CD4-positive, alpha-beta T cell treated with Interleukin-17A for 4 hours (primary cell): ENCODE data around the gene LRPAP1.

ENCODE experiments used
- DNase-seq: peaks from one replicate; pipeline ENCODE4 v3.0.0-alpha.2; 2020; ENCODE audit warnings: mixed read lengths

Gene LRPAP1

DNA sequence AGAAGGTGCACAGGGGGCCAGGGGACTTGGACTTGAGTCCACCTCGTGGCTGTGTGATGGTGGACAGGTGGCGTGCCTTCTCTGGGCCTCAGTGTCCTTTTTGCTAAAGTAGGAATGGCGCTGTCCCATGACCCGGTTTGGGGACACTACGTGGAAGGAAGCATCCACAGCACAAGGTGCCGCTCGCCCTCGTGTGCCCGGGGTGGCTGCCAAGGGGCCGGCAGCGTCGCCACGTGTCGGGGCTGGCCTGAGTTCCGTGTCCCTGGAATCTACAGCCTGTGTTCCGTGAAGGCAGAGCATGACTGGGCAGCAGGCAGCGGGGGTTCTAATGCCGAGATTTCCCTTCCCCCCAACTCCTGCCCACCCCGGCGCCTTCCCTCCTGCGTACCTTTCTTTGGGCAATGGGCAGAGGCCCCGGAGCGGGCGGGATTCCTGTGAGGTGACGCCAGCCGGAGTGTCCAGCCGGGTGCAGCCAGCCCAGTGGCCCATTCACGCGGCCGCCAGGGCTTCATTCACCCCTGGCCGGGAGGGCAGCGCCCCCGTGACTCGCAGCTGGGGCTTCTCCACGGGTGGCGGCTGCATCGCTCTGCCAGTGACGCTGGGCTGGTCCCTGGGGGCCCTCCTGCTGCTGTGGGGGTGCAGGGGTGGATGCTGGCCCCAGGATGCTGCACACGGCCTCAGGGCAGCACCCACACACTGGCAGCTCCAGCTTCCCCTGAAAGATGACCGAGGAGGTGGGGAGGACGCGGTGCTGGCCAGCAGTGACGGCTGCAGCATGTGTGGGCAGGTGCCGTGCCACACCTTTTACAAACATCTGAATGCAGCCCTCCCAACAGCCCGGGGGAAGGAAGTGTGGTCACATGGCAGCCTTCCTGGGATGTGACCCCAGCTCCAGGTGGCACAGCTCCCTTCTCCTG, 47.9 kb downstream of the LRPAP1 start:
- DNase-seq = no peak

DNA sequence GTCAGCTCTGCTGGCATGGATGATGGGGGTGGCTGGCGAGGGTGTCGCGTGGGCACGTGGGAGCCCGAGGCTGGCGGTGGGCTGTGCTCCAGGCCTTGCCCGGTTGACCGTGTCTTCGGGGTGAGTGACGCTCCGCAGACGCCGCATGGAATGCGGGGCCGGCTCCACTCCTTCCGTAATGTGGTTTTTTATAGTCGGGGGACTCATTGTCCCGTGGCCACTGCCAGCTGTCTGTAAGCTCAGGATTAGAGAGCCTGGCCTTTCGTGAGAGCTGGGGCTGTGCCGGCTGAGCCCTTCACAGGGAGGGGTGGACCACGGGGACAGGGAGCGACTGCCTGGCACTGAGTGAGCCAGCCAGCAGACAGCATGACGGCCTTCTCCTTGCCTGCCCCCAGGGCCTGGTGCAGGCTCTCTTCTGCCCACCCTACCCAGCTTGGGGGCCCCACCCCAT, 48.7 kb downstream of the LRPAP1 start:
- DNase-seq = no peak

DNA sequence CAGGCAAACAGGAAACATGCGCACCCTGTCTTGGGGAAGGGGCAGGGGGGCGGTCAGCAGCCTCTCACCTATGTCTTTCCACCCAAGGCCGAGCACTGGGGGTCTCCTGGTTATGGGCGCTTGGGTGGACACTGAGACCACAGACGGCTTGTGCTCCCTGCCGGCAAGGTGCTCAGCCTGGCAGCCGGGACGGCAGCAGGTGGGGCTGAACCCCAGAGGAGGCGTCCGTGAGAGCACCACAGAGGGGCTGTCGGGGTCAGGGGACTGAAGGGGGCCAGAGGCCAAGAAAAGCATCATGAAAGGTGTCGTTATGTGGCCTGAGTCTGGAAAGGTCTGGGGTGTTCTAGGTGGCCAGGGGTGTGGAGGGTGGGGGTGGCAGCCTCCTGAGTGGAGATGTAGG, 49.5 kb downstream of the LRPAP1 start:
- DNase-seq = no peak

- DNase-seq = no peak
These were observed 50.3 kb downstream of the LRPAP1 start for GRCh38 chr4:3481783-3482393.

GRCh38 chr4:3481113-3481531, 51.1 kb downstream of the LRPAP1 start:
- DNase-seq = no peak

GRCh38 chr4:3480528-3481112, 51.6 kb downstream of the LRPAP1 start:
- peak; percentile 77 for DNase-seq

GRCh38 chr4:3479358-3480101, 52.7 kb downstream of the LRPAP1 start:
- DNase-seq = no peak

GRCh38 chr4:3478446-3479357, 53.5 kb downstream of the LRPAP1 start:
- no peak for DNase-seq

DNA sequence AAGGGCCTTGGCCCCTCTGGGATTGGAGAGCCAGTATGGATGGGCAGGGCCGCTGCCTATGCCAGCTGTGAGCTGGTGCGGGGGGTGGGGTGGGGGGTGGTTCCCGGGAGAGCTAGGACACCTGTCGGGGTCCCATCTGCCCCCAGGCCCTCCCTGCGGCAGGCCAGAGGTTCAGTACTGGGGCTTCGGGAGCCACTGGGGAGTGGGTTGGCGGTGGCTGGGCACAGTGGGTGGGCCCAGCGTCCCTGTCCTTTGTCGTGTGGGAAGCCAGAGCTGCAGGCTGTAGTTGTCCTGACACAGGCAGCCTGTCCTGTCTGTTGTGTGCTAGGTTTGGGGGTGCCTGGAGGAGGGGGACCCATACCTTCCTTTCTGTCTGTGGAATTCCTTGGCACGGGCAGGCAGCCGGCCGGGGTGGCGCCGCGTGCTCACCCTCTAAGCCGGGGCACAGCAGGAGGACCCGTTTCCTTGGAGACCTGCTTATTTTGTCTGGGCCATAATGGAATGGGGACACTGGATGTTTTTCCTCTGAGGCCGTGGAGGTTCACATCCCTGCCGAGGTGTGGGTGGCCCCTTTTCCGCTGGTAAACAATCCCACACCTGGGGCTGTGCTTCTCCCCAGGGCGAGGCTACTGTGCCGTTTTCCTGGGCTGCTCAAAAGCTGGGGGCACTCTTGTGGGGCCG, 54.3 kb downstream of the LRPAP1 start:
- no peak for DNase-seq

DNA sequence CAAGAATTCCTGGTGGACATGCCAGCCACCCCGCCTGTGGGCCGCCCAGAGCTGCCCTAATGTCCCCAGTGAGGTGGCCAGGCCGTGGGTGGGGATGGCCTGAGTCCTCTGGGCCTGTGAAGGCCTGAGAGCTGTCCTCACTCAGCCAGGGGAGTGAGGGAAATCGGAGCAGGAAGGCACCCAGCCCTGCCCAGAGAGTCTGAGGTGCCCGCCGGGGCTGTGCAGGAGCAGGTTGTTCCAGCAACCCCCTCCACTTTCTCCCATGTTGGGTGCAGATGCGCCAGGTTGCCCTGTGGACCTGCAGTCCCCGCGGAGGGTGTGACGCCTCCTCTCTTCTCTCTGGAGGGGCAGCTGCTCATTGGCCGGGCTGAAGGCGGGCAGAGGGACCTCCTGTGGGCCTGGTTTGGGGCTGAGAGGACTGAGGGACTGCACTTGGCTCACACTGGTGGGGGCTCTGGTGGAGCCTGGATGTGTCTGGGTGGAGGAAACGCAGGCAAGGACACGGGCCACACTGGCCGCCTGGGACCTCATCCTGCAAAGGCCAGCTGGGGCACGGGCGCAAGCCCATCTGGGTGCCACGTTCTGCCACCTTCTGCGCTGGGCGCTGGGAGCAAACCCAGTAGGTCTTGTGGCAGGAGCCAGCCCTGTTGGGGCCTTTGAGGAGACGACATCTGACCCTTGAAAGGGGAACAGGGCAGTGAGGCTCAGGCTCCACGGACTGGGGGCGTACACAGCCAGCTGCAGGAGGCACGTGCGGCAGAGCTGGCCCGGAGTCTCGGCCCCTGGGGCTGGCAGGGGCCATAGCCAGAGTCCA, 55.1 kb downstream of the LRPAP1 start:
- DNase-seq = no peak

- no peak for DNase-seq
These were observed 55.9 kb downstream of the LRPAP1 start for GRCh38 chr4:3476341-3476747.

DNA sequence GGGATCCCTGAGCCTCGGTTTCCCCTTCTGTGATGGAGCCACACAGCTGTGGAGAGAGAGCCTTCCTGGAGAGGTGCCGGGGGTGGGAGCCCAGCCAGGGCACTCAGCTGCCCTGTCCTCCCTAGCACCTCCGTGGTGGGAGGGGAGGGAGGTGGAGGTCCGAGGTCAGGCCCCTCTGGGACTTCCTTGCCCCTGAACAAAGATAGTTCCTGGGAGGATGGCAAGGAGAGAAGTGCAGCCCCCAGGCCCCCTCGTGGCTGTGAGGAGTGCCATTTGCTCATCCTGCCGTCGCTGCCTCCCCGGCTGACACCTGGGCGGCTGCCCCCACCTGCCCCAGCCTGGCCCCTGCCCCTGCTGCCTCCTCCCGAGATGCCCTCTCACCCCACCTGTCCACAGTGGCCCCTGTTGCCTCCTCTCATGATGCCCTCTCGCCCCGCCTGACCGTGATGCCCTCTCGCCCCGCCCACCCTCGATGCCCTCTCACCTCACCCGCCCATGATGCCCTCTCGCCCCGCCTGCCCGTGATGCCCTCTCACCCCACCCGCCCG, 56.4 kb downstream of the LRPAP1 start:
- DNase-seq = no peak

- DNase-seq = no peak
These were observed 57.0 kb downstream of the LRPAP1 start for GRCh38 chr4:3475041-3475712.

GRCh38 chr4:3473996-3474765, 58.0 kb downstream of the LRPAP1 start:
- no peak for DNase-seq

DNA sequence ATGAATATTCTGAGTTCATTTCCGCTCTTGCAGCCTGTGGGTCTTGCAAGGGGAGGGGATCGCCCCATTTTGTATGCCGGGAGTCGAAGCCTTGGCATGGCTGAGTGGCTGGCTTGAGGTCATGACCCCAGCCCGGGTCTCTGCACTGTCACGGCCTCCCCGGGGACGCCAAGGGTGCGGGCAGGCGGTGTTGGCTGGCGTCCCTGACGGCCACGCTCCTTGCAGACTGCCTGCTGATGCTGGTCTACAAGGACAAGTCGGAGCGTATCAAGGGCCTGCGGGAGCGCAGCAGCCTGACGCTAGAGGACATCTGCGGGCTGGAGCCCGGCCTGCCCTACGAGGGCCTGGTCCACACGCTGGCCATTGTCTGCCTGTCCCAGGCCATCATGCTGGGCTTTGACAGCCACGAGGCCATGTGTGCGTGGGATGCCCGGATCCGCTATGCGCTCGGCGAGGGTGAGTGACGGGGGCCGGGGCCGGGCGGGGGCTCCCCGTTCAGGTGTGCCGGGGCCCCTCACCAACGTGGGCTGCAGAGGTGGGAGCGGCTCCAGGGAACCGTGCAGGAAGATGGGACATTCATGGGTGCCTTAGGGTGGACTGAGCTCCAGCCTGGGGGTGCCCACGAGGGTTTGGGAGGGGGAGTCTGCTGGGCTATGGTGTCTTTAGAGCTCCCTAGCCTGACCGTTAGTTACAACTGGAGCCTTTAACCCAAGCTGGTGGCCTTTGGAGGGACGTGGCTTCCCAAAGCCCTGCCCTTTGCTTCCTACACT, 58.9 kb downstream of the LRPAP1 start:
- DNase-seq = no peak

DNA sequence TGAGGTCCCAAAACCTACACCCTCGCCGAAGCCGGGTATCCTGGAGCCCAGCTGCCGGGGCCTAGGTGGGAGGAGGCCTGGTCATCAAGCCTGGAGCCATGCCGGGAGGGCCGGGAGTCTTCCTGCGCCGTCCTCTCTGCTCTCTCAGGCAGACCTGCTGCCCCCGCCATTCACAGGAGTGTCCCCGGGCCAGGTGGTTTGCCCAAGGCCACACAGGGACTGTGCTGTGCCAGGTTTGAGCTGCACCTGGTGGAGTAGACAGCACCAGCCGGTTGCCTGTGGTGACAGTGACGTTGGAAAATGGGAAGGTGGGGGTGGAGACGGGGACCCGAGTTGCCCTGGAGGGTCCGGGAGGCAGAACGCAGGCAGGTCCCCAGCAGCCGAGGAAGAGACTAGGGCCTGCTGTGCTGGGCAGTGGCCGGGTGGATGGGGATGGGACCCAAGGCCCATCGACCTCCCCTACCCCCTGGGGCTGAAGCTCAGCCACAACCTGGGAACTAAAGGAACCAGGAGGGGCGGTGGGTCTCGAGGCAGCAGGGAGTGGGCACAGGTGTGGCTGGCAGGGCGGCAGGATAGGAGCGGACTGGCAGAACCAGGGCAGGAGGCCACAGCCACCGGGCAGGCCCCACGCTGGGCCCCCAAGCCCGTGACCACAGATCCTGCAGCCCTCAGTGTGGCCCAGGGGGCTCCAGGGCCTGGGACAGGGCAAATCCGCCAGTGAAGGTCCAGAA, 59.6 kb downstream of the LRPAP1 start:
- DNase-seq = no peak

GRCh38 chr4:3471886-3472285, 60.3 kb downstream of the LRPAP1 start:
- no peak for DNase-seq
